IMR-90 (cell line): ENCODE results near the gene SELENOH. TPM values are rescaled to one million over a fixed set of nuclear protein-coding genes. Genes with fewer than 3 reads are reported as not detected.

Source experiments
- ATAC-seq: fragments of 200-7000 bp; cut with Tn5 transposase; 2 replicates; pipeline ENCODE4 v1.9.1; 2020; ENCODE audit warnings: low read depth, mild to moderate bottlenecking, moderate library complexity
- BruUV-seq: library from RNA; stranded (reverse); fragments of 400-500 nt; replicated peaks from 2 replicates; lab custom pipeline; 2021; lab: Mats Ljungman, UMichigan
- CTCF ChIA-PET: fragments of 300-600 bp; formaldehyde crosslinking; extraction: SDS; loops from one replicate; lab custom pipeline; 2021; ENCODE audit warnings: antibody characterized with exemption; lab: Yijun Ruan, JAX
- POLR2A ChIA-PET: fragments of 300-600 bp; sonication (Branson Sonifier 250); formaldehyde crosslinking; loops from one replicate; lab custom pipeline; 2022; ENCODE audit warnings: antibody characterized with exemption; ENCODE audit not compliant: unreplicated experiment; lab: Charles Lee
- DNase-seq: peaks from one replicate; pipeline ENCODE4 v3.0.0; 2013
- H2AFZ ChIP-seq: replicated peaks from 2 replicates; pipeline ENCODE3; 2013; ENCODE audit warnings: low read length, mild to moderate bottlenecking; ENCODE audit not compliant: poor library complexity
- H2AK5ac ChIP-seq: 2 replicates; pipeline ENCODE4 v1.6.1; 2013; ENCODE audit warnings: low read depth, low read length, inconsistent platforms
- H2AK9ac ChIP-seq: replicated peaks from 2 replicates; pipeline ENCODE3; 2013; ENCODE audit warnings: mild to moderate bottlenecking, low read depth, low read length, moderate library complexity; ENCODE audit not compliant: poor library complexity
- H2BK120ac ChIP-seq: 2 replicates; pipeline ENCODE4 v1.6.1; 2013; ENCODE audit warnings: low read depth, low read length, inconsistent platforms
- H2BK15ac ChIP-seq: 3 replicates; pipeline ENCODE4 v1.6.1; 2013; ENCODE audit warnings: low read depth, low read length, inconsistent platforms
- H2BK20ac ChIP-seq: 2 replicates; pipeline ENCODE4 v1.6.1; 2013; ENCODE audit warnings: low read depth, mild to moderate bottlenecking, inconsistent platforms, low read length, moderate library complexity
- H2BK5ac ChIP-seq: 2 replicates; pipeline ENCODE4 v1.6.1; 2013; ENCODE audit warnings: mild to moderate bottlenecking, low read depth, low read length, inconsistent platforms; ENCODE audit not compliant: poor library complexity, severe bottlenecking
- H3K14ac ChIP-seq: replicated peaks from 2 replicates; pipeline ENCODE4 v1.6.1; 2013; ENCODE audit warnings: low read depth, low read length, inconsistent platforms
- H3K18ac ChIP-seq: 2 replicates; pipeline ENCODE4 v1.6.1; 2013; ENCODE audit warnings: low read depth, low read length, control low read depth
- H3K23ac ChIP-seq: 2 replicates; pipeline ENCODE4 v1.6.1; 2013; ENCODE audit warnings: low read depth, low read length, inconsistent platforms
- H3K27ac ChIP-seq: 2 replicates; pipeline ENCODE4 v1.5.1; 2013; ENCODE audit warnings: mild to moderate bottlenecking, control low read depth, low read length; ENCODE audit not compliant: insufficient read depth
- H3K27me3 ChIP-seq: 2 replicates; pipeline ENCODE4 v1.6.1; 2013; ENCODE audit warnings: low read length; ENCODE audit not compliant: control insufficient read depth, insufficient read depth
- H3K36me3 ChIP-seq: 2 replicates; pipeline ENCODE4 v1.6.1; 2013; ENCODE audit warnings: low read length, mixed read lengths; ENCODE audit not compliant: control insufficient read depth, insufficient read depth
- H3K4ac ChIP-seq: 2 replicates; pipeline ENCODE4 v1.6.1; 2013; ENCODE audit warnings: low read depth, low read length, inconsistent platforms
- H3K4me1 ChIP-seq: 2 replicates; pipeline ENCODE4 v1.6.1; 2013; ENCODE audit warnings: low read length, mixed read lengths; ENCODE audit not compliant: control insufficient read depth, insufficient read depth
- H3K4me2 ChIP-seq: 2 replicates; pipeline ENCODE4 v1.6.1; 2013; ENCODE audit warnings: low read depth, mild to moderate bottlenecking, control low read depth, low read length, moderate library complexity
- H3K4me3 ChIP-seq: 2 replicates; pipeline ENCODE4 v1.5.1; 2013; ENCODE audit warnings: low read depth, mild to moderate bottlenecking, control low read depth, low read length, moderate library complexity; ENCODE audit not compliant: insufficient read depth
- H3K56ac ChIP-seq: 2 replicates; pipeline ENCODE4 v1.6.1; 2013; ENCODE audit warnings: low read length, inconsistent platforms; ENCODE audit not compliant: insufficient read depth; ENCODE audit errors: extremely low read depth
- H3K79me1 ChIP-seq, 2 experiments: 2 replicates each; pipeline ENCODE4 v1.6.1; 2013; ENCODE audit warnings: low read length in 2 of 2, inconsistent platforms in 1 of 2, low read depth in 1 of 2
- H3K9ac ChIP-seq: 2 replicates; pipeline ENCODE4 v1.6.1; 2013; ENCODE audit warnings: low read depth, low read length, control low read depth
- H3K9me1 ChIP-seq: 2 replicates; pipeline ENCODE4 v1.6.1; 2013; ENCODE audit warnings: low read length, inconsistent platforms; ENCODE audit not compliant: insufficient read depth
- H3K9me3 ChIP-seq: 2 replicates; pipeline ENCODE4 v1.6.1; 2013; ENCODE audit warnings: low read length; ENCODE audit not compliant: control insufficient read depth, insufficient read depth
- H4K20me1 ChIP-seq: 2 replicates; pipeline ENCODE4 v1.6.1; 2013; ENCODE audit warnings: low read length, inconsistent platforms; ENCODE audit not compliant: insufficient read depth
- H4K5ac ChIP-seq: 2 replicates; pipeline ENCODE4 v1.6.1; 2013; ENCODE audit warnings: mild to moderate bottlenecking, low read depth, low read length, control low read depth
- H4K8ac ChIP-seq, 2 experiments: 2 replicates each; pipeline ENCODE4 v1.6.1; 2013; ENCODE audit warnings: low read depth in 2 of 2, low read length in 2 of 2, control low read depth in 1 of 2, inconsistent platforms in 1 of 2
- H4K91ac ChIP-seq: 2 replicates; pipeline ENCODE4 v1.6.1; 2013; ENCODE audit warnings: low read depth, low read length, inconsistent platforms; ENCODE audit not compliant: insufficient read depth
- BHLHE40 ChIP-seq: fragments of 150-350 bp; IDR thresholded peaks from 2 replicates; pipeline ENCODE4 v1.6.1; 2016; ENCODE audit warnings: mild to moderate bottlenecking, low read depth, low read length
- CTCF ChIP-seq: conservative IDR thresholded peaks from 2 replicates; pipeline ENCODE4 v1.5.1; 2012; ENCODE audit warnings: mild to moderate bottlenecking, low read depth, low read length, improper control_type of control experiment
- NFE2L2 ChIP-seq: fragments of 150-350 bp; IDR thresholded peaks from 2 replicates; pipeline ENCODE4 v1.6.1; 2016; ENCODE audit warnings: low read depth, mild to moderate bottlenecking, low read length
- RAD21 ChIP-seq: IDR thresholded peaks from 2 replicates; pipeline ENCODE4 v1.6.1; 2012; ENCODE audit warnings: low read length, improper control_type of control experiment
- RCOR1 ChIP-seq: IDR thresholded peaks from 2 replicates; pipeline ENCODE4 v1.6.1; 2012; ENCODE audit warnings: mild to moderate bottlenecking, low read length, improper control_type of control experiment; ENCODE audit not compliant: insufficient replicate concordance
- RFX5 ChIP-seq: IDR thresholded peaks from 2 replicates; pipeline ENCODE4 v1.8.0; 2012; ENCODE audit warnings: low read depth, mild to moderate bottlenecking, low read length, moderate library complexity
- SMC3 ChIP-seq: fragments of 150-350 bp; IDR thresholded peaks from 2 replicates; pipeline ENCODE4 v1.6.1; 2016; ENCODE audit warnings: low read depth, mild to moderate bottlenecking, antibody characterized with exemption, low read length, moderate library complexity
- USF2 ChIP-seq: fragments of 150-350 bp; IDR thresholded peaks from 2 replicates; pipeline ENCODE4 v1.6.1; 2017; ENCODE audit warnings: mild to moderate bottlenecking, antibody characterized with exemption, low read length, low read depth
- WGBS, 2 experiments: methylation state at CpG; one replicate each; pipeline versions ENCODE4 v1.1.5 to v1.1.7; 2013; ENCODE audit warnings: missing lambda C conversion rate in 2 of 2; ENCODE audit not compliant: insufficient read length in 1 of 2; ENCODE audit errors: extremely low coverage in 2 of 2; 5-methylcytosine and 5-hydroxymethylcytosine counted together
- dilution Hi-C: fragments of 300-500 bp; cut with HindIII; formaldehyde crosslinking; loops from one replicate; pipeline ENCODE4 v1.14.3; 2018; ENCODE audit warnings: low sequenced_read_pairs; ENCODE audit not compliant: unreplicated experiment
- in situ Hi-C: fragments of 300-500 bp; cut with MboI; formaldehyde crosslinking; loops from 3 replicates; pipeline ENCODE4 v1.14.3; 2019; ENCODE audit warnings: low sequenced_read_pairs, inconsistent platforms, mixed read lengths
- intact Hi-C: fragments of 100-400 bp; cut with micrococcal nuclease; formaldehyde crosslinking; loops from 2 replicates; pipeline ENCODE4 v1.10.0; 2022
- polyA plus RNA-seq, 3 experiments: library from polyadenylated mRNA; depleted of rRNA; stranded (reverse); fragments of >200 nt; gene quantifications; 2 replicates each; pipeline ENCODE4 v1.2.3, GENCODE V29; 2012; ENCODE audit warnings: low replicate concordance in 1 of 3
- total RNA-seq: library from RNA; depleted of rRNA; stranded (reverse); fragments of >200 nt; gene quantifications from 2 replicates; pipeline ENCODE4 v1.2.3, GENCODE V29; 2012

Gene SELENOH
- total and polyA plus RNA-seq, 2 of the 4 experiments (the other 2 are of a cell fraction) = 40.3 to 107 TPM

GRCh38 chr11:57787920-57788702, 46.8 kb downstream of the SELENOH start:
- H2AK5ac ChIP-seq = no peak overlapping the region
- POLR2A ChIA-PET = no interaction called here
- no peak overlapping the region for H2BK15ac ChIP-seq
- no peak overlapping the region for H4K8ac ChIP-seq
- H2BK5ac ChIP-seq = peak overlapping the region; percentile 12
- H2BK20ac ChIP-seq = no peak overlapping the region
- peaks cover 18% of the 10 kb centered on the region for H3K36me3 ChIP-seq
- H2BK120ac ChIP-seq = no peak overlapping the region
- dilution Hi-C loops (no loop called here), intact Hi-C loops (no loop called here), in situ Hi-C loops (no loop called here)
- H3K79me1 ChIP-seq = peaks cover 11 to 77% of the 10 kb centered on the region in 2 experiments; a peak in 2 of 4 replicates
- no TSS peak for BruUV-seq
- 100% methylated on average over 1 of the region's 6 CpGs; no CpG with 5 or more reads in 1 of the 2 experiments for WGBS, 2 experiments
- no peak overlapping the region for H3K14ac ChIP-seq
- CTCF ChIA-PET = interaction anchor here (1.3 kb wide), 1 partner anchor 13 kb away, joined by 5 read pairs; no protein-coding TSS in a partner anchor
- H3K4ac ChIP-seq = no peak overlapping the region
- peak overlapping the region; percentile 39; the same call in 1 of the 2 replicates for H4K91ac ChIP-seq
- no peak overlapping the region for H3K56ac ChIP-seq
- no peaks in the 10 kb centered on the region for H3K9me3 ChIP-seq
- ATAC-seq (0 out of 2 replicates have a peak, but pooled peaks have one; percentile 9), DNase-seq (no peak)
- H3K18ac ChIP-seq = no peak overlapping the region
- H3K9me1 ChIP-seq = peaks cover 18% of the 10 kb centered on the region
- H4K5ac ChIP-seq = peak overlapping the region; percentile 12; the same call in 1 of the 2 replicates
- H3K23ac ChIP-seq = peak overlapping the region; percentile 39; the same call in 1 of the 2 replicates
- no peak overlapping the region for H2AK9ac ChIP-seq
- TF ChIP-seq SMC3 (no peak), USF2 (no peak), RAD21 (no peak), CTCF (no peak), RCOR1 (no peak), NFE2L2 (no peak), BHLHE40 (no peak), RFX5 (no peak)
- no peak overlapping the region for H3K9ac ChIP-seq
- peaks cover 13% of the 10 kb centered on the region for H3K4me1 ChIP-seq
- H3K27me3 ChIP-seq = no peaks in the 10 kb centered on the region
- H3K27ac ChIP-seq = peak overlapping the region; percentile 26; the same call in 1 of the 2 replicates
- H4K20me1 ChIP-seq = peaks cover 90% of the 10 kb centered on the region
- H2AFZ ChIP-seq = no peak overlapping the region
- no peak overlapping the region; the same call in 1 of the 2 replicates for H3K4me2 ChIP-seq
- no peak overlapping the region for H3K4me3 ChIP-seq
